ENCODE results near the gene MFSD8. TPM values are rescaled to one million over a fixed set of nuclear protein-coding genes. Genes with fewer than 3 reads are reported as not detected.
"Not testable (repeated sequence)": the region's sequence is repeated elsewhere in the genome, so short reads cannot be mapped to it uniquely, and the experiment has no call there.

MFSD8 gene
- total RNA-seq, 1 experiment from 2014 or later = 17.6 TPM

- TF ChIP-seq, protein P1, sequence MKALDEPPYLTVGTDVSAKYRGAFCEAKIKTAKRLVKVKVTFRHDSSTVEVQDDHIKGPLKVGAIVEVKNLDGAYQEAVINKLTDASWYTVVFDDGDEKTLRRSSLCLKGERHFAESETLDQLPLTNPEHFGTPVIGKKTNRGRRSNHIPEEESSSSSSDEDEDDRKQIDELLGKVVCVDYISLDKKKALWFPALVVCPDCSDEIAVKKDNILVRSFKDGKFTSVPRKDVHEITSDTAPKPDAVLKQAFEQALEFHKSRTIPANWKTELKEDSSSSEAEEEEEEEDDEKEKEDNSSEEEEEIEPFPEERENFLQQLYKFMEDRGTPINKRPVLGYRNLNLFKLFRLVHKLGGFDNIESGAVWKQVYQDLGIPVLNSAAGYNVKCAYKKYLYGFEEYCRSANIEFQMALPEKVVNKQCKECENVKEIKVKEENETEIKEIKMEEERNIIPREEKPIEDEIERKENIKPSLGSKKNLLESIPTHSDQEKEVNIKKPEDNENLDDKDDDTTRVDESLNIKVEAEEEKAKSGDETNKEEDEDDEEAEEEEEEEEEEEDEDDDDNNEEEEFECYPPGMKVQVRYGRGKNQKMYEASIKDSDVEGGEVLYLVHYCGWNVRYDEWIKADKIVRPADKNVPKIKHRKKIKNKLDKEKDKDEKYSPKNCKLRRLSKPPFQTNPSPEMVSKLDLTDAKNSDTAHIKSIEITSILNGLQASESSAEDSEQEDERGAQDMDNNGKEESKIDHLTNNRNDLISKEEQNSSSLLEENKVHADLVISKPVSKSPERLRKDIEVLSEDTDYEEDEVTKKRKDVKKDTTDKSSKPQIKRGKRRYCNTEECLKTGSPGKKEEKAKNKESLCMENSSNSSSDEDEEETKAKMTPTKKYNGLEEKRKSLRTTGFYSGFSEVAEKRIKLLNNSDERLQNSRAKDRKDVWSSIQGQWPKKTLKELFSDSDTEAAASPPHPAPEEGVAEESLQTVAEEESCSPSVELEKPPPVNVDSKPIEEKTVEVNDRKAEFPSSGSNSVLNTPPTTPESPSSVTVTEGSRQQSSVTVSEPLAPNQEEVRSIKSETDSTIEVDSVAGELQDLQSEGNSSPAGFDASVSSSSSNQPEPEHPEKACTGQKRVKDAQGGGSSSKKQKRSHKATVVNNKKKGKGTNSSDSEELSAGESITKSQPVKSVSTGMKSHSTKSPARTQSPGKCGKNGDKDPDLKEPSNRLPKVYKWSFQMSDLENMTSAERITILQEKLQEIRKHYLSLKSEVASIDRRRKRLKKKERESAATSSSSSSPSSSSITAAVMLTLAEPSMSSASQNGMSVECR (CRISPR knock-in tag; IDR thresholded peaks at IDR 0.05; ENCODE audit: borderline replicate concordance) = no peak
- no peak for TF ChIP-seq SMAD3 (CRISPR knock-in tag; IDR thresholded peaks at IDR 0.05; ENCODE audit: borderline replicate concordance)
- TF ChIP-seq NFATC4 (CRISPR knock-in tag; IDR thresholded peaks at IDR 0.05) = no peak
Measured at GRCh38 chr4:127997534-127998388, 32.8 kb upstream of the MFSD8 start (continued).

GRCh38 chr4:127996521-127996920 lies 31.5 kb upstream of the MFSD8 start:
- ATAC-seq; H3K27ac Mint-ChIP-seq; H3K4me1 Mint-ChIP-seq; POLR2A ChIA-PET; CTCF ChIA-PET; H3K4me3 Mint-ChIP-seq; H3K27me3 Mint-ChIP-seq (ENCODE audit: low read depth): not testable (repeated sequence)
- H3K36me3 Mint-ChIP-seq = peaks cover 28% of the 10 kb centered on the region
- peaks cover 19% of the 10 kb centered on the region for H3K9me3 Mint-ChIP-seq
- peak; percentile 26 for DNase-seq (ENCODE audit: low spot score)

DNA sequence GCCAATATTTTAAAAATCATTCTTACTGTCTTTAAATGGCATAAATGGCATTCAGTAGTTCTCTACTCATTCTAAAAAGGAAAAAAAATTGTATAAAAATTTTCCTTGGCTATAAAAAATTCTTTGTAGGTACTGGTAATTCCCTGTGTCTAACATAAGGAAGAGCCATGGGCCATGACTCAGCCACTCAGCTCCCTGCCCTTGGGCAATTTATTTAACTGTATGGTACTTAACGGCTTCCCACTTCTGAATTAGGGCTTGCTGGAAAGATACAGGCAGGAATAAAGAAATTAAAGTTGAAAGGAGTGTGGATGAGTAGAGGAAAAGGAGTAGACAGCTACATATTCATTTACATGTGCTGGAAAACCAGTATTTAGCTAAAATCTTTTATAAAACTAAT lies 30.8 kb upstream of the MFSD8 start:
- ChIA-PET CTCF (interaction anchor here (0.8 kb wide), 1 partner anchor 31 kb away, joined by 3 read pairs; the partner anchor contains the start of genes ABHD18 and MFSD8), POLR2A (no interaction called here)
- Mint-ChIP-seq H3K36me3 (peaks cover 28% of the 10 kb centered on the region), H3K9me3 (peaks cover 19% of the 10 kb centered on the region), H3K27ac (no peak overlapping the region), H3K27me3 (ENCODE audit: low read depth) (no peaks in the 10 kb centered on the region), H3K4me3 (no peak overlapping the region), H3K4me1 (no peaks in the 10 kb centered on the region)
- ATAC-seq (no peak), DNase-seq (ENCODE audit: low spot score) (no peak)
- no peak for TF ChIP-seq ZNF263 (CRISPR knock-in tag; IDR thresholded peaks at IDR 0.05; ENCODE audit: low read depth)
- no peak for TF ChIP-seq HMGA2 (CRISPR knock-in tag; IDR thresholded peaks at IDR 0.05)
- no peak for TF ChIP-seq ZMAT4 (CRISPR knock-in tag; IDR thresholded peaks at IDR 0.05)
- TF ChIP-seq CREB1 (CRISPR knock-in tag; IDR thresholded peaks at IDR 0.05) = no peak
- TF ChIP-seq TCF7 (CRISPR knock-in tag; IDR thresholded peaks at IDR 0.05; ENCODE audit: low read depth) = no peak
- no peak for TF ChIP-seq GTF2I (CRISPR knock-in tag; conservative IDR thresholded peaks at IDR 0.05)
- no peak for TF ChIP-seq HMGXB4 (CRISPR knock-in tag; IDR thresholded peaks at IDR 0.05)
- no peak for TF ChIP-seq ZNF138 (CRISPR knock-in tag; conservative IDR thresholded peaks at IDR 0.05)
- TF ChIP-seq GRHL2 (CRISPR knock-in tag; IDR thresholded peaks at IDR 0.05; ENCODE audit: insufficient replicate concordance, severe bottlenecking) = no peak
- TF ChIP-seq CDX4 (CRISPR knock-in tag; IDR thresholded peaks at IDR 0.05; ENCODE audit: borderline replicate concordance) = no peak
- no peak for TF ChIP-seq ZNF219 (CRISPR knock-in tag; IDR thresholded peaks at IDR 0.05; ENCODE audit: borderline replicate concordance)
- no peak for TF ChIP-seq GABPB1 (CRISPR knock-in tag; IDR thresholded peaks at IDR 0.05)
- TF ChIP-seq MYBL2 (CRISPR knock-in tag; IDR thresholded peaks at IDR 0.05) = no peak
- TF ChIP-seq, protein P2, sequence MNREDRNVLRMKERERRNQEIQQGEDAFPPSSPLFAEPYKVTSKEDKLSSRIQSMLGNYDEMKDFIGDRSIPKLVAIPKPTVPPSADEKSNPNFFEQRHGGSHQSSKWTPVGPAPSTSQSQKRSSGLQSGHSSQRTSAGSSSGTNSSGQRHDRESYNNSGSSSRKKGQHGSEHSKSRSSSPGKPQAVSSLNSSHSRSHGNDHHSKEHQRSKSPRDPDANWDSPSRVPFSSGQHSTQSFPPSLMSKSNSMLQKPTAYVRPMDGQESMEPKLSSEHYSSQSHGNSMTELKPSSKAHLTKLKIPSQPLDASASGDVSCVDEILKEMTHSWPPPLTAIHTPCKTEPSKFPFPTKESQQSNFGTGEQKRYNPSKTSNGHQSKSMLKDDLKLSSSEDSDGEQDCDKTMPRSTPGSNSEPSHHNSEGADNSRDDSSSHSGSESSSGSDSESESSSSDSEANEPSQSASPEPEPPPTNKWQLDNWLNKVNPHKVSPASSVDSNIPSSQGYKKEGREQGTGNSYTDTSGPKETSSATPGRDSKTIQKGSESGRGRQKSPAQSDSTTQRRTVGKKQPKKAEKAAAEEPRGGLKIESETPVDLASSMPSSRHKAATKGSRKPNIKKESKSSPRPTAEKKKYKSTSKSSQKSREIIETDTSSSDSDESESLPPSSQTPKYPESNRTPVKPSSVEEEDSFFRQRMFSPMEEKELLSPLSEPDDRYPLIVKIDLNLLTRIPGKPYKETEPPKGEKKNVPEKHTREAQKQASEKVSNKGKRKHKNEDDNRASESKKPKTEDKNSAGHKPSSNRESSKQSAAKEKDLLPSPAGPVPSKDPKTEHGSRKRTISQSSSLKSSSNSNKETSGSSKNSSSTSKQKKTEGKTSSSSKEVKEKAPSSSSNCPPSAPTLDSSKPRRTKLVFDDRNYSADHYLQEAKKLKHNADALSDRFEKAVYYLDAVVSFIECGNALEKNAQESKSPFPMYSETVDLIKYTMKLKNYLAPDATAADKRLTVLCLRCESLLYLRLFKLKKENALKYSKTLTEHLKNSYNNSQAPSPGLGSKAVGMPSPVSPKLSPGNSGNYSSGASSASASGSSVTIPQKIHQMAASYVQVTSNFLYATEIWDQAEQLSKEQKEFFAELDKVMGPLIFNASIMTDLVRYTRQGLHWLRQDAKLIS (CRISPR knock-in tag; IDR thresholded peaks at IDR 0.05; ENCODE audit: borderline replicate concordance) = no peak
- no peak for TF ChIP-seq SMAD3 (CRISPR knock-in tag; IDR thresholded peaks at IDR 0.05; ENCODE audit: borderline replicate concordance)

All from WTC11 (cell line).